Bronchial epithelial cell (primary cell): ENCODE measurements around the gene ZMYM4. TPM values are rescaled to one million over a fixed set of nuclear protein-coding genes. Genes with fewer than 3 reads are reported as not detected.
"Not testable (repeated sequence)": the region's sequence is repeated elsewhere in the genome, so short reads cannot be mapped to it uniquely, and the experiment has no call there.

Source experiments
- DNase-seq: peaks from one replicate; pipeline ENCODE4 v3.0.0-alpha.2; 2010; ENCODE audit warnings: low read depth
- FAIRE-seq: peaks from 2 replicates; lab custom pipeline; 2011; peaks lifted over from hg19 to GRCh38; lab: Jason Lieb, UNC
- H3K27me3 ChIP-seq: 2 replicates; pipeline ENCODE4 v1.5.1; 2011; ENCODE audit warnings: low read length; ENCODE audit not compliant: control insufficient read depth, insufficient read depth
- H3K36me3 ChIP-seq: 2 replicates; pipeline ENCODE4 v1.5.1; 2011; ENCODE audit warnings: low read length; ENCODE audit not compliant: control insufficient read depth, insufficient read depth
- H3K4me3 ChIP-seq: 2 replicates; pipeline ENCODE4 v1.5.1; 2011; ENCODE audit warnings: mild to moderate bottlenecking, low read depth, low read length, control low read depth
- CTCF ChIP-seq: IDR thresholded peaks from 2 replicates; pipeline ENCODE4 v1.5.1; 2011; ENCODE audit warnings: mild to moderate bottlenecking, moderate library complexity, low read length, control low read depth, inconsistent platforms; ENCODE audit not compliant: insufficient read depth, severe bottlenecking
- total RNA-seq: library from RNA; depleted of rRNA; stranded (reverse); fragments of >200 nt; gene quantifications from 2 replicates; pipeline ENCODE4 v1.2.1, GENCODE V29; 2014

Gene ZMYM4
- total RNA-seq, 1 donor from 2014 or later: 19.5 TPM

GRCh38 chr1:35229587-35230360 lies 38.7 kb upstream of the ZMYM4 start:
- FAIRE-seq (no peak), DNase-seq (no peak)
- Histone ChIP-seq H3K36me3 (no peaks in the 10 kb centered on the region), H3K27me3 (no peaks in the 10 kb centered on the region), H3K4me3 (no peak overlapping the region)
- TF ChIP-seq CTCF: no peak

GRCh38 chr1:35231287-35231686 lies 37.2 kb upstream of the ZMYM4 start:
- TF ChIP-seq CTCF: no peak
- FAIRE-seq (no peak), DNase-seq (no peak)
- H3K36me3 ChIP-seq: no peaks in the 10 kb centered on the region
- H3K4me3 ChIP-seq: no peak overlapping the region
- H3K27me3 ChIP-seq: no peaks in the 10 kb centered on the region

GRCh38 chr1:35236772-35237171 lies 31.7 kb upstream of the ZMYM4 start:
- DNase-seq, FAIRE-seq, H3K27me3 ChIP-seq: not testable (repeated sequence)

GRCh38 chr1:35243691-35244090 lies 24.8 kb upstream of the ZMYM4 start:
- FAIRE-seq: no peak
- no peaks in the 10 kb centered on the region for H3K27me3 ChIP-seq
- H3K36me3 ChIP-seq: no peaks in the 10 kb centered on the region
- TF ChIP-seq CTCF: no peak
- no peak overlapping the region for H3K4me3 ChIP-seq
- DNase-seq: peak; percentile 25

More at GRCh38 chr1:35236772-35237171, 31.7 kb upstream of the ZMYM4 start:
- H3K4me3 ChIP-seq, H3K36me3 ChIP-seq: not testable (repeated sequence)

- FAIRE-seq: no peak
- no peak for TF ChIP-seq CTCF
These were observed 21.3 kb upstream of the ZMYM4 start for GRCh38 chr1:35247256-35247655.

GRCh38 chr1:35253941-35254340 lies 14.6 kb upstream of the ZMYM4 start:
- no peak for TF ChIP-seq CTCF
- no peak for FAIRE-seq

More at GRCh38 chr1:35247256-35247655, 21.3 kb upstream of the ZMYM4 start:
- no peak for DNase-seq
- no peaks in the 10 kb centered on the region for H3K36me3 ChIP-seq
- H3K4me3 ChIP-seq: no peak overlapping the region
- H3K27me3 ChIP-seq: no peaks in the 10 kb centered on the region

More at GRCh38 chr1:35253941-35254340, 14.6 kb upstream of the ZMYM4 start:
- no peaks in the 10 kb centered on the region for H3K36me3 ChIP-seq
- no peak for DNase-seq
- H3K27me3 ChIP-seq: no peaks in the 10 kb centered on the region
- no peak overlapping the region for H3K4me3 ChIP-seq
